DMS79 (cell line): Measurements from ENCODE around the gene ZNF618.

Experiments used
- DNase-seq: peaks from one replicate; lab custom pipeline; 2025; lab: John Stamatoyannopoulos, UW

The ZNF618 gene

GRCh38 chr9:113934829-113935676 lies 58.9 kb downstream of the ZNF618 start:
- no peak for DNase-seq

- no peak for DNase-seq
Measured at GRCh38 chr9:113935677-113936380, 59.7 kb downstream of the ZNF618 start.

GRCh38 chr9:113940077-113940476 lies 64.0 kb downstream of the ZNF618 start:
- no peak for DNase-seq

- no peak for DNase-seq
Measured at GRCh38 chr9:113941056-113941455, 64.9 kb downstream of the ZNF618 start.

- no peak for DNase-seq
Measured at GRCh38 chr9:113941526-113941925, 65.4 kb downstream of the ZNF618 start.

GRCh38 chr9:113943112-113944009 lies 67.3 kb downstream of the ZNF618 start:
- no peak for DNase-seq

GRCh38 chr9:113945784-113946183 lies 69.7 kb downstream of the ZNF618 start:
- no peak for DNase-seq

GRCh38 chr9:113946496-113947115 lies 70.5 kb downstream of the ZNF618 start:
- no peak for DNase-seq

- no peak for DNase-seq
Measured at GRCh38 chr9:113947941-113948340, 71.8 kb downstream of the ZNF618 start.

GRCh38 chr9:113948891-113949570 lies 72.9 kb downstream of the ZNF618 start:
- DNase-seq, result no peak

GRCh38 chr9:113949571-113950078 lies 73.5 kb downstream of the ZNF618 start:
- no peak for DNase-seq

GRCh38 chr9:113950195-113951031 lies 74.3 kb downstream of the ZNF618 start:
- no peak for DNase-seq

- DNase-seq, result no peak
Measured at GRCh38 chr9:113951032-113951372, 74.9 kb downstream of the ZNF618 start.

GRCh38 chr9:113952676-113953075 lies 76.6 kb downstream of the ZNF618 start:
- DNase-seq, result no peak

GRCh38 chr9:113953531-113953930 lies 77.4 kb downstream of the ZNF618 start:
- DNase-seq, result no peak

GRCh38 chr9:113954591-113954990 lies 78.5 kb downstream of the ZNF618 start:
- no peak for DNase-seq

GRCh38 chr9:113955076-113955752 lies 79.1 kb downstream of the ZNF618 start:
- no peak for DNase-seq

GRCh38 chr9:113956901-113957300 lies 80.8 kb downstream of the ZNF618 start:
- no peak for DNase-seq

- no peak for DNase-seq
Measured at GRCh38 chr9:113957351-113957750, 81.2 kb downstream of the ZNF618 start.
